ENCODE measurements around the gene SETDB2.
"Not testable (repeated sequence)": the region's sequence is repeated elsewhere in the genome, so short reads cannot be mapped to it uniquely, and the experiment has no call there.

Gene SETDB2

DNA sequence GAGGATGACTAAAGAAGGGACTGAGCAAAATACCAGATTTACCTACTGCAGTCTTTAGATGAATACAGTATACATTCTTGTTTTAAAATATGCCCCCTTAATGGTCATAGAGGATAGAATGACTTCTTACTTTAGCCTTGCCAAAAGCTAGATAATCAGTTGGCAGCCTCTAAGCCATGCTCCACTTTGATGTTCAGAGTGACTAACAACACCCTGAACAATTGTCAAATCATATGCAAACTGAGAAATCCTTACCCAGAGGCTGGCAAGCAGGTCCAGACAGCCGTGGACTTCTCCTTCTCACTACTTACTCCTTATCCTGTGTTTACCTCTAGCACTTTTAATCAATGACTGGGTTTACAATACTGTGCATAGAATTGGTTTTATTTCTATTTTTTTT is 28.1 kb downstream of the SETDB2 start:
- DNase-seq: no peak

DNA sequence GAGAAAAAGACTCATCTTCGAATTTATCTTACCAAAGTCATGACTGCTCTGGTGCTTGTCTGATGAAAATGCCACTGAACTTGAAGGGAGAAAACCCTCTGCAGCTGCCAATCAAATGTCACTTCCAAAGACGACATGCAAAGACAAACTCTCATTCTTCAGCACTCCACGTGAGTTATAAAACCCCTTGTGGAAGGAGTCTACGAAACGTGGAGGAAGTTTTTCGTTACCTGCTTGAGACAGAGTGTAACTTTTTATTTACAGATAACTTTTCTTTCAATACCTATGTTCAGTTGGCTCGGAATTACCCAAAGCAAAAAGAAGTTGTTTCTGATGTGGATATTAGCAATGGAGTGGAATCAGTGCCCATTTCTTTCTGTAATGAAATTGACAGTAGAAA is 32.5 kb downstream of the SETDB2 start:
- no peak for DNase-seq

- no peak for DNase-seq
Measured at GRCh38 chr13:49481788-49482187, 37.7 kb downstream of the SETDB2 start.

DNA sequence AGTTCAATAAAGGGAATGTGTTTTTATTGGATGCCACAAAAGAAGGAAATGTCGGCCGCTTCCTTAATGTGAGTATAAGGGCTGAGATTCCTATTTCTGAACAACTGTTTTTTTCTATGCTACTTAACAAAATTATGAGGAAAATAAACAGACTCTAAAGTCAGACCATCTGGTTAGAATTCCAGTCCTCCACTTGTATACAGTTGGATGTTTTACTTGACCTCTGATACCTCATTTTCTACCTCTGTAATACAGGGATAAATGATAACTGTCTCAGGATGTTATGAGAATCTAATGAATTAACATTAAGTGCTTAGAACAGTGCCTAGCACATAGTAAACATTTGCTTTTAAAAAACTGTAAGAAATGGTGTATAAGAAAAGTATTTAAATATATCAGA is 44.5 kb downstream of the SETDB2 start:
- no peak for DNase-seq

DNA sequence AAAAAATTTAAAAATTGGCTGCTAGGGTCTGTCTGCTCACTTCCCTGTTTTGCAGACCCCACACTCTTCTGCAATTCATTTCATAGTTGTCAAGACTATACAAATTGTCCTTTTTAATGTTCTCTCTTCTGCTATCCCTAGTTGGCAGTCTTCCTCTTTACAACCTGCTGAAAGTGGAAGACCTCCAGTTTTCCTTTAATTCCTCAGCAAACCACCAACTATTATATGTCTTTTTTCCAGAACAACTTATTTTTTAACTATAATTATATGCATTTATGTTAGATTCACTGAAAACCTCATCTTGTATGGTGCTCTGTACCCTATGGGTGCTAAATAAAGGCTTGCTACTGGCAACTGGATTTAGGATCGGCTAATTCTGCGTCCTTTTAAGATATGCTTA is 50.6 kb downstream of the SETDB2 start:
- peak; percentile 10 to 33 (median 21) for DNase-seq

GRCh38 chr13:49495783-49496762 is 52.0 kb downstream of the SETDB2 start, which contains the start of gene PHF11:
PHF11 (plus strand) TSS chr13:49495953; CDS start chr13:49496002, 49 bp downstream.
- DNase-seq: peak; percentile 95 to 98 (median 96)

DNA sequence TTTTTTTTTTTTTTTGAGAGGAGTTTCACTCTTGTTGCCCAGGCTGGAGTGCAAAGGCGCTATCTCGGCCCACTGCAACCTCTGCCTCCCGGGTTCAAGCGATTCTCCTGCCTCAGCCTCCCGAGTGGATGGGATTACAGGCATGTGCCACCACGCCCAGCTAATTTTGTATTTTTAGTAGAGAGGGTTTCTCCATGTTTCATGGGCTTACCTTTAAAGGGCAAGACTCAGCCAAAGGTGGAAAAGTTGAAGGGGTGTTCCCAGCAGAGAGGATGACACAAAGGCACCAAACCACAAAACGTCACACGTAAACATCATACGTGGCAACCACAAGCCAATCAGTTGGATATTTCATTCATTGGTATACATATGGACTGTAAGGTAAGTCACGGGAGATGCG is 52.8 kb downstream of the SETDB2 start:
- not testable (repeated sequence) for DNase-seq

- no peak for DNase-seq
Measured at GRCh38 chr13:49497272-49497671, 53.2 kb downstream of the SETDB2 start.

GRCh38 chr13:49498206-49498605 is 54.1 kb downstream of the SETDB2 start:
- DNase-seq: no peak

- DNase-seq: peak; percentile 47 to 71 (median 55)
Measured at GRCh38 chr13:49499889-49500660, 56.0 kb downstream of the SETDB2 start.

- DNase-seq: no peak
Measured at GRCh38 chr13:49502954-49503353, 58.9 kb downstream of the SETDB2 start.

DNA sequence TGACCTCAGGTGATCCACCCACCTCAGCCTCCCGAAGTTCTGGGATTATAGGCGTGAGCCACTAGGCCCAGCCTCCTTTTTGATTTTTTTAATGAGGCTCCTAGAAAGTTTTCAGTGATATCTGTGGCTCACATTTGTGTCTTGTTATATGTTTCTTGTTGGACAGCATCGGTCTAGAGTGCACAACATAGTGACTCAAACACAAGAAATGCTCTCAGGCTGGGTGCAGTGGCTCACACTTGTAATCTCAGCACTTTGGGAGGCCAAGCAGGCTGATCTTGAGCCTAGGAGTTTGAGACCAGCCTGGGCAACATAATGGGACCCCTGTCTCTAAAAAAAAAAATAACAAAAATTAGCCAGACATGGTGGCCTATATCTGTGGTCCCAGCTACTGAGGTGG is 59.9 kb downstream of the SETDB2 start:
- DNase-seq: no peak

GRCh38 chr13:49512578-49512977 is 68.5 kb downstream of the SETDB2 start:
- no peak for DNase-seq

GRCh38 chr13:49516467-49516866 is 72.4 kb downstream of the SETDB2 start:
- DNase-seq: no peak

DNA sequence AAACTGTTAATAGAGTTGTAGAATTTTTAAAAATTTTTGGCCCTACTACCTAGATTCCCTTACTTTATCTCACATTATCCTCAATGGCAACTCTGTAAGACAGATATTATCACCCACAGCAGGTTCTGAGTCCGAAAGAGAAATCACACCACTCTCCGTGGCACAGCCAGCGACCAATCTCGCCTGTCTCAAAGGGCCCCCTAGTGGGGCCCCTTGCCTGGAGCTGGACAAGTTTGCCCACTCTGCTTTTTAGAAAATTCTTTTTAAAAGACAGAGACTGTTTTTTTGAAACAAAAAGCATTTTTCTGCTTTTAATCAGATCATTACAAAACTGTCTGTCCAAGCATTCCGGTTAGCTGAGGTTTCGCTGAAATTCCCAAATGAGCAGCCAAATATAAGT is 73.4 kb downstream of the SETDB2 start:
- peak in 1 of 3 donors; percentile 26 for DNase-seq

GRCh38 chr13:49521224-49521623 is 77.2 kb downstream of the SETDB2 start:
- DNase-seq: no peak

- DNase-seq: no peak
Measured at GRCh38 chr13:49524740-49525501, 80.8 kb downstream of the SETDB2 start.

- DNase-seq: no peak
Measured at GRCh38 chr13:49527123-49527522, 83.0 kb downstream of the SETDB2 start.

GRCh38 chr13:49528161-49528560 is 84.1 kb downstream of the SETDB2 start:
- DNase-seq: peak in 2 of 3 donors; percentile 22 to 27

GRCh38 chr13:49530457-49530856 is 86.4 kb downstream of the SETDB2 start:
- DNase-seq: peak; percentile 75 to 82 (median 75)

DNA sequence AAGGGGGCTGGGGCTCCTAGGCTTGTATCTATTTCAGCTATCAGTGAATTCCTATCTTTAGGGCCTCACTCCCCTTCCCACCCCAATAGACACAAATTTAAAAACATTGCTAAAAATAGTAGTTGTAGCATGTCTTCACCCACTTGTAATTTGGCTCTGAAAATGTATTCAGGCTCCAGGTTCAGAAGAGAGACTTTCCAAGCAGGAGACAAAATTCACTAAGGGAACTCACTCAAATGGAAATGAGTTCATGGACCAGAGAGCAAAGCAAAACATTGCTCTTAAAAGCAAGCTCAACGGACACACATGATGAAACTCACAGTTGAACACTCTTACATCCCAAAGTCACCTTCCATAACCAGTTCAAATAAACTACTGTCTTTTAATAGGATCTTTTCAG is 88.5 kb downstream of the SETDB2 start:
- no peak for DNase-seq

GRCh38 chr13:49533011-49533410 is 88.9 kb downstream of the SETDB2 start:
- no peak for DNase-seq

Measured in suppressor macrophage treated with lipopolysaccharide for 1 hour (primary cell).